Stimulated activated CD8-positive, alpha-beta memory T cell treated with anti-CD3 and anti-CD28 coated beads, Interleukin-12 subunit alpha, Interleukin-12 subunit beta, amount 100 ng/mL, for 1 hour (primary cell): Measurements from ENCODE around the gene PSMB2.
A peak's percentile ranks its signal among the peaks of the same experiment; 100 is the strongest.
"Not testable (repeated sequence)": the region's sequence is repeated elsewhere in the genome, so short reads cannot be mapped to it uniquely, and the experiment has no call there.

ENCODE experiments used
- DNase-seq: peaks from one replicate; pipeline ENCODE4 v3.0.0-alpha.2; 2020; ENCODE audit warnings: low read depth

The PSMB2 gene

DNA sequence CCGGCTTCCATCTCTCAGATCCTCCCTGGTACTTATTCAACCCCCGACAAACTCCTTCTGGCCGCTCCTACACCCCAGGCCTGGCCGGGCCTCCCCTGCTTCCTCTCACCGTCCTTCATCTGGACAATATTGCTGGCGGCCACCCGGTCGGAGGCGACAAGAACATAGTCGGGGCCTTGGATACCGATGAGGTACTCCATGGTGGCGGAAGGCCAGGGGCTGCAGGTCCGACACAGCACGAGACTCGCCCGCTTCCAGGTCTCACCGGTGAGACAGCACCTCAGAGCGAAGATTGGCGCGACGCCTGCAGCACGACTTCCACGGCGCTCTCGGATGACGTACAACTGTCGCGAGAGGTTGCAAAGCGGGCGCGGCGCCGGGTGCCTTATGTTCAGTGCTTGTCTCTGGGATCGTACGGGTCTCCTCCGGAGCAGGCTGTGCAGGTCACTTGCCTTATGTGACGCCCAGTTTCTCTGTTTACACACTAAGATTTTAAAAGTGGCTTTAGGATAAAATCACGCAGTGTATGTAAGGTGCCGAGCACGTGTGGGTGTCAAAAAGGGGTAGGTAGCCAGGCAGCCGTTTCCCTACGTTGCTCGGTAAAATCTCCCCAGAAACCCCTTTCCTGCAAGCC is at the start of gene PSMB2:
TSS of gene PSMB2 (minus strand) at position 294 of the 634 bp plus-strand sequence. CDS start at position 200, 94 bp downstream.
- peak; percentile 96 for DNase-seq

DNA sequence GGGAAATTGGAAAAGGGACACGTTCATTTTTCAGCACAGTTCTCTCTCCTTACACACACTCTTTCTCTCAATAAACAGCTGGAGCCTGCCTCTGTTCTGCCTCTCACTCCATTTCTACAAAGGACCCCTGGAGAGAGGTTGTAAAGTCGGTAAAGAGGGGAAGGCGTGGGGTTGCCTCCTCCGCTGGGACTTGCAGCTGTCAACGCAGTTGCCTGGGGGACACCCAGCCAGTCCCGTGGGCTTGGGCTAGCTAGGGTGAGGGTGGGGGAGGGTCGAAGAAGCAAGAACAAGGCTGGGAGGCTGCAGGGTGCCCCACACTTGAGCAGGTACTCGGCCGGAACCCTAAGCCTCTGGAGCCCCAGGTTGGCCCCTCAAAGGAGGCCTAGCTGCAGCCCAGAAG is 49.8 kb upstream of the PSMB2 start:
- no peak for DNase-seq

DNA sequence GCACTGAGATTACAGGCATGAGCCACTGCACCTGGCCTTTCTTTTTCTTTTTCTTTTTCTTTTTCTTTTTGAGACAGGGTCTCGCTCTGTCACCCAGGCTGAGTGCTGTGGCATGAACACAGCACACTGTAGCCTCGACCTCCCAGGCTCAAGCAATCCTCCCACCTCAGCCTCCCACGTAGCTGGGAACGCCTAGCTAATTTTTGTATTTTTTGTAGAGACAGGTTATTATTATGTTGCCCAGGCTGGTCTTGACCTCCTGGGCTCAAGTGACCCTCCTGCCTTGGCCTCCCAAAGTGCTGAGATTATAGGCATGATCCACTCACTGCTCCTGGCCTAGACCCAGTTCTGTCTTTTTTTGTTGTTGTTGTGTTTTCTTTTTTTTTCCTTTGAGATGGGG is 48.8 kb upstream of the PSMB2 start:
- not testable (repeated sequence) for DNase-seq

DNA sequence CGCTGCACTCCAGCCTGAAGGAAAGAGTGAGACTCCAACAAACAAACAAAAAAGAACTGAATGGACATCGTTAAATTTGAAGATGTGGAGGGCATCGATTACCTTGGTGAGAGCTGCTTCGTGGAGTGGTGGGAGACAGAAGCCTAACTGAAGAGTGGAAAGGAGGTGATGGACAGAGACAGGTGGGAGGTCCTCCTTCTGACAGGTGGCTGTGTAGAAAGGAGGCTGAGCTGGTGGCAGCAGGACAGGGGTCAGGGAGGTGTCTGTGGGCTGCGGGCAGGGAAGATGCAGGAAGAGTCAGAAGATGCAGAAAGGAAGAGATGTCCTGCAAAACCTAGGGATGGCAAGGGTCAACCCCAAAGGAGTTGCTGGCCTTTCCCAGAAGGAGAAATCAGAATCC is 46.8 kb upstream of the PSMB2 start:
- DNase-seq, result no peak

DNA sequence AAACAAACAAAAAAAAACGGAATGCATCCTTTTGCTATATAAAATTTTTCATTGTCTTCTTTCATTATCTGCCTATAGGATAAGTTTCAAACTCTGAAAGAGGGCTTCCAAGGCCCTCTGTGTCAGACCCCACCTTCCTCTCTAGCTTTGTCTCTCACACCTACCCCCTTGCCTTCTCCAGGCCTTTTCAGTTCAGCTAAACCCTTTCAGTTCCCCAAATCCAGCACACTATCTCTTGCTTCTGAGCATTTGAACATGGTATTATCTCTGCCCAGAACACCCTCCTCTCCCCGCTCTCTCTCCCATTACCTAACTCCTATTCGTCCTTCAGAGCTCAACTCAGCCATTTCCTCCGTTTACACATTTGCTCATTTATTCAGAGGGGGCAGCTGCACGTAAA is 41.7 kb upstream of the PSMB2 start:
- no peak for DNase-seq

DNA sequence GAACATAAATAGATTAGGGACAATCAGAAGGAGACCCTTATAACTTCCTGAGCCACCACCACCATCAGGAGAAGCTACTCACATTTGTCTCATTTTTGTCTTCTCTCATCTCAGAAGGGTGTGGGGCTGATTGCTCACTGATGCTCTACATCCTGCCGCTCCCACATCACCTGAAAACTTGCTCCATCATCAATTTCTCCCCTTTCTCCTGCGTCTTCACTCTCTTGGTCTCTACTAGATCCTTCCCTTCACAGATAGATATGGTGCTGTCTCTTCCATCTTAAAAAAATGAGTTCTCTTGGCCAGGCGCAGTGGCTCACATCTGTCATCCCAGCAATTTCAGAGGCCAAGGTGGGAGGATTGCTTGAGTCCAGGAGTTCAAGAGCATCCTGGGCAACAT is 38.9 kb upstream of the PSMB2 start:
- DNase-seq, result no peak

DNA sequence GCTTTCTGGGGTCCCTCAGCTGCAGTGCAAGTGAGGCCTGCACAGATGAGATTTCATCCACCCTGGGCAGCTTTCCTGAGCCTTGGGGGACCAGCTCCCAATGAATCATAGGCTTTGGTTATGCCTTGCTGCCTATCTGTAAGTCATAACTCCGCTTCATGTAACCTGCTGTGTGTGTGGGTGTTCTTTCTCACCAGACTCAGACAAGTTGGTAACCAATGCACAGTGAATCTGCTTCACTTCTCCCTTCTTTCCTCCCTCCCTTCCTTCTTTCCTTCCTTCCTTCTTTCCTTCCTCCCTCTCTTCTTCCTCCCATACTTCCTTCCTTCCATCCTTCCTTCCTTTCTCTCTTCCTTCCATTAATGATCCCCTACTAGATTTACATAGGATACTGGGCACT is 34.4 kb upstream of the PSMB2 start:
- no peak for DNase-seq

DNA sequence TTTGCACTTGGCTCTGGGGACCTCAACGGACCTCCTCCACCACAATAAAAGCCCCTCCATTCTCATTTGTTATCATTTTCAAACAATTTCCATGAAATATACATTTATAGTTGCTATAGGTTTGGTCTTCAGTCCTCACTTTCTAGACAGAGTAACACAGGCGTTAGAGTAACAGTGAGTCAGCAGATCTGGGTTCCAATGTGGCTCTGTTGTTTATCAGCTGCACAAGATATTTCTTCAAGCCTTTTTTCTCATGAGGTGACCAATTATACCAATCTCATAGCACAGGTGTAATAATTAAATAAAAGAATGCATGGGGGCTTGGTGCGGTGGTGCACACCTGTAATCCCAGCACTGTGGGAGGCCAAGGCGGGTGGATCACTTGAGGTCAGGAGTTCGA is 32.8 kb upstream of the PSMB2 start:
- no peak for DNase-seq

DNA sequence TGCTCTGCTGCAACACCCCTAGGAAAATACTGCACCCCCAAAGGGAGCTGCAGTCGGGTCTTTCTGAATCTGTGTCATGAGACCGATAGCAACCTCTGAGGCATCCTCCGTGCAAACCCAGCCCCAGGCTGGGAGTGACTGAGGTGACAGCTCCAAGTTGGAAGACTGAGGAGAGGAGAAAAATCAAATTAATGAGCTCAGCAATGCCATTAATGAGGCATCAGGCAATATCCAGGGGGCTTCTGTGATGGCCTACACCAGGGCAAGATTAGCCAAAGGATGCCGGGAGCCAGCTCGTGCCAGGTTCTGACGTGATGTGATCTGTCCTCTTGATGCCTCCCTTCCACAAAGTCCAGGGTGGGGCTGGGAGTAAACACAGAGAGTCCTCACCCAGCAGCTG is 30.8 kb upstream of the PSMB2 start:
- no peak for DNase-seq

DNA sequence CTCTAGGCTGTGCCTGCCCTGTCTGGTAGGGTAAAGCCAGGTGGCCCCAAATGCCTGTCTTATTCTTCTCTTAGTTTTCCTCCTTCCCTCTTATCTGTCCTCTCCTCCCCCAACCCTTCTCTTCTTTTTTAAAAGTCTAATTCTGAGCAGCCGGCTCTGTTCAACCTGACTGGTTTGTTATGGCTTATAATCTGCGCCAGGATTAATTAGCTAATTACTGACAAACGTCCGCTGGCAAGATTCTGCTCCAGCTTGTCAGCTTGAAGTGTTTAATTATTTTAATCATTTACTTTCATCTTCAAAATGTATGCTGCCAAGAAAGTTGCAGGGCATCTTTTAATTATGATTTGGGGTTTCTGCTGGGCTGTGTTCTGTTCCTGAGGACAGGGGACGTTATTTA is 27.2 kb upstream of the PSMB2 start:
- DNase-seq, result no peak

DNA sequence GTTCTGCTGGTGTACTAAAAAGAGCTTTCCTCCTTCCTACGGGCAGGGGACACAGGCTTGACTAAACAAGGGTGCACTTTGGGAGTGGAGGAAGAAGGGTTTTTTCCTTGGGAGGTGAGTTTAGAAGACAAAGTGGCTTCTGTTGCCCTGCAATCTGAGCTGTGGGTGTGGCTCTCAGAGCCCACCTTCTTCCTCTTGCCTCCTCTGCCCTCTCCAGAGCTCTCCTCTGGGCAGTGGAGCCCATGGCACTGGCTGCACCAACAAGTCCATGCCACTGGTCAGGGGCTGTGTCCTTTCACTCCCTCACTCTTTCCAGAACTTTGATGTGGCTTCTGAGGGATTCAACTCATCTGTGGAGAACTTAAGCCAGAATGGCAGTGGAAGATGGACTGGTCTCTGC is 25.6 kb upstream of the PSMB2 start:
- DNase-seq, result no peak

DNA sequence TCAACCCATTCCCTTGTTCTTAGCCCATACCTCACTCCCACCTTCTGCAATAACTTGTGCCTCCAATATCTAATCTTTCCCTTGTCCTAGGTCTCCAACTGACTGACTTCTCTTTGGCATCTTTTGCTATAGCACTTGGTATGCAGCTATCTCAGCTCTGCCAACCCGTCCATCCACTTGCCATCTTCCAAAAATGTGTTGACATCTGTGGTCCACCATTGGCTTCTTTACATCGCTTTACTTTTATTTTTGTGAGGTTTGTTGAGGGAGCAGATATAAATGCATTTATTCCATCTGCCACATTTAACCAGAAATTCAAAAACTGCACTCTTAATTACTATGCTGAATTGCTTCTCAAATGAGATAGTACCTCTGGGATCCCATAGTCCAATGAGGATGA is 24.9 kb upstream of the PSMB2 start:
- DNase-seq, result no peak

DNA sequence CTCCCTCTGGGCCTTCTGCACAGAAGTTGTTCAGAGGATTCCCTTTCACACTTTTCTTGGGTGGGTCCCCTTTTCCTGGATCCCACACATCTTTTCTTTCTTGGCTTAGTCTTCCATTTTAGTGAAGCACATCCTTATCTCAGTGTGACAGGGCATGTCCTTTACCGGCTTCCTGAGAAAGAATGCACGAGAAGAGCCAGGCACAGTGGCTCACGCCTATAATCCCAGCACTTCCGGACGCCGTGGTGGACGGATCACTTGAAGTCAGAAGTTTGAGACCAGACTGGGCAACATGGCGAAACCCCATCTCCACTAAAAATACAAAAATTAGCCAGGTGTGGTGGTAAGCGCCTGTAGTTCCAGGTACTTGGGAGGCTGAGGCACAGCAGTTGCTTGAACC is 22.1 kb upstream of the PSMB2 start:
- DNase-seq, result no peak

DNA sequence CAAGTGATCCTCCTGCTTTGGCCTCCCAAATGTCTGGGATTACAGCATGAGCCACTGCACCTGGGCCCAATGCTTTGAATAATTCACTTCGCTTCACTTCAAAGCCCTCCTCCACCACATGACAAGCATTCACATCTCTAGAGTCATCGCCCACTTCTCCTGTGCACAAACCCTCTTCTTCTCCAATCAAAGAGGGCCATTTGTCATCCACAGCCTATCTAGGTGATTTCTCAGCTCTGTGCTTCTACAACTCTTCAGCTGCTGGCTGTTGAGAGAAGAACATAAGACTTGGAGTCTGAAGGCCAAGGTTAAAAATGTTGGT is 20.1 kb upstream of the PSMB2 start:
- no peak for DNase-seq

DNA sequence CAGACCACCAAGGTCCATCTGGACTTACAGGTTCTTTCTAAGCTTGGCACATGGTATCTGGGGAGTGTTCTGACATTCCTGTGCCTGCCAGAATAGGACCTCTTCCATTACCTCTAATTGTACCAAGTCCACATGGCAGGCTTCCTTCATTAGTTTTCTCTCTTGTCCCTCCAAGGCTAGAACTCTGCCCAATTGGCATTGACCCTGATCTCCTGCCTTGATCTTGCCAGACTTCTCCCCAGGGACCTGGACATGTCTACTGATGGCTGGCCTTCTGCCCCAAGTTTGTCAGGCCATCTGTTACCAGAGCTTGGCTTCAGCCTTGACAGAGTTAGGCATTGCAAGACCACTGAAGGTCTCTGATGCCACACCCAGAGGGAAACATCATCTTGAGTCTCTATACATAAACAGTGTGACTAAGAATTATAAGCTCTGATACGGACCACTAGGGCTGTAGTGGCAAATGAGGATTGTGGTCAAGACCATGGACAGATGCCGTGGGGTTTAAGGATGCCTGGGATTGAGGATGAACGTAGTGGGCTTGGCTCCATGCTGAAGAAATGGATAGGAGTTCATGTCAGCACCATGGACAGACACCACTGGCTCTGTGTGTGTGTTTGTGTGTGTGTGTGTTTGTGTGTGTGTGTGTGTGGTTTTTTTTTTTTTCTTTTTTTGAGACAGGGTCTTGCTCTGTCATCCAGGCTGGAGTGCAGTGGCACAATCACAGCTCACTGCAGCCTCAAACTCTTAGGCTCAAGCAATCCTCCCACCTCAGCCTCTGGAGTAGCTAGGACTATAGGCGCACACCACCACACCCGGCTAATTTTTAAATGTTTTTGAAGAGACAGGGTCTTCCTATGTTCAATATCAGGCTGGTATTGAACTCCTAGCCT is 19.5 kb upstream of the PSMB2 start:
- no peak for DNase-seq

DNA sequence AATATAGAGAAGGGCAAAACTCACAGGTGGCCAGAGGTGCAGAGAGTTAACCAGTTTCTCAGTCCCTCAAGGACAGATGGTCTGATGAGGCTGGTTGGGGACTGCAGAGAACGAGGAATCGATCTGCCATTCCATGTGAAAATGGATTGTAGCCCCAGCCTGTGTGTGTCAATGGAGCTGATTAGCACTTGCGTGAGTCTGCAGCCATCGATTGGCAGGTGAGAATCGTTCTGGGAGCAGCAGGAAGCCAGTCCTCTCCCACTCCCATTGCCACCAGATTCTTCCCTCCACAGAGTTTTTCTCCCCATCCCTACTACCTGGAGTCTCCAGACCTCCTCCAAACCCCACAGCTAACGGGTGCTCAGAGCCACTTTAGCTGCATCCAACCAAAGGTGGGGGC is 18.3 kb upstream of the PSMB2 start:
- DNase-seq, result no peak

DNA sequence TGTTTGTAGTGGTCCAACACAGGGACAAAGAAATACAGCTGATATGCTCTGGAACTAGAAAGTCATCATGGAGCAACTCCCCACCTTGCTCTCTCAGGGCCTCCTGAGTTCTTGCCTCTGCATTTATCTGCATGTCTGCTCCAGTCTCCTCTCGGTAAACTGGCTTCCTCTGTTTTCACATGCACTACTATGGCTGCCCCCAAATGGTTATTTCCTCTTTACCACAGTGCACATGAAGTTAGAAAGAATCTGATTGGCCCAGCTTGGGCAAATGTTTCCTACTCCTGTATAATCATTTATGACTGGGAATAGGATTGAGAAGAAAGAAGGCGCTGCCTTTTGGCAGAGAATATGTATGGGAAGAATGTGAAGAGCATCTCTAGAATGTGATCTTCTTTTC is 16.5 kb upstream of the PSMB2 start:
- no peak for DNase-seq

DNA sequence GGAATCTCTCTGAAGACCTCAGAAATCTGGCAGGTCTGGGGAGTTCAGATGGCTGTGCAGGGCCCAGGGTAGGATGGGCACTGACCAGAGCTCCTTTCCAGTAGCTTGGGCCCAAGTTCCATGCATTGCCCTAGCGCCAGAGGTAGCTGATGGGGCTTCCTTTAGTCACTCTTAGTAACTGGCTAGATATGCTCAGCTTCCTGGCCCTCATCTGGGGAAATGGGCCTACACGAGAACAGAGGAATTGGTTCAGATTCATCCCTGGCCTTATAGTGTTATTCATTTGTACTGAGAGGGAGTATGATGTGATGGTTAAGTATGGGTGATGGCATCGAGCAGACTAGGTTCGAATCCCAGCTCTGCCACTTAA is 15.5 kb upstream of the PSMB2 start:
- DNase-seq, result no peak

DNA sequence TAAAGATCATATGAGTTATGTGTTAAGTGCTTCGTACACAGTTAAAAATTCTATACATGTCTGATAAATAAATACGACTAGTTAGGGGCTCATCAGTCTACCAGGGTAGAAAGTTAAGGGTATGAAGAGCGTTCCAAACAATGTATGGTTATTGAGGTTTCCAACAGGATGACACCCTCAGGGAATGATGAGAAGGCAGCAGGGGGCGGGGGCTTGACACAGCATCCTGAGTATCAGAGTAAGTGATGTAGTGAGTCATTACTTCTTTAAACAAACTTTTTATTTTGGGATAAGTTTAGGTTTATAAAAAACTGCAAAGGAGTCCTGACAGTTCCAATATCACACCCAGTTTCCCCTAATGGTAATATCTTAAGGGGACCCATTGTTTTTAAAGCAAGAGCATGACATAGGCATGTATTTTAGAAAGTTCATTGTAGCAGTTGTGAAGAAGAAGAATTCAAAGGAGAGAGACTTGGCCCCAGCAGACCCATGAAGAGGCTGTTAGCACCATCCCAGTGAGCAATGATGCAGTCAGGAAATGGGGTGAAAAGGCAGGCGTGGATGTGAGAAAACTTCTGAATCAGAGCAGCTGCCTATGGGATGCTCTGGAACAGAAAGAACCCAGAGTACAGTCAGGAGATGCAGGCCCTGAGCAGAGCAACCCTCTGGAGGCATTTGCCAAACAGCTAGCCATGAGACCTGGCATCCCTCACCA is 15.0 kb upstream of the PSMB2 start:
- no peak for DNase-seq

DNA sequence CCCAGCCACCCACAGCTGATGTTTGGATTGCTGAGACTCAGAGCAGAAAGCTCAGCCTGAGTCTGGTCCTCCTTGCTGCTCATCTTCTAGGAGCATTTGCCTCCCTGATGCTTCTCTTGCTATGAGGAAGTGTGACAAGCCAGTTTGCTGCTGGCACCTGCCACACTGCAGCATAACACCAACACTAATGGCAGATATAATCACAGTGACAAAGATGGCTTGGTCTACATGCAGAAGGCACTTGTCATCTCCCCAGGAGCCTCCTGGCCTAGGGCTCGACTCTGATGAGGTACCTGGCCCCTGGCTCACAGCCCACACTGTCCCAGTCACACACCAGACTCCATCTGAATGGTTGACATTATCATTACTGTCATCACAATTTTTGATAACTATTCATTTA is 13.9 kb upstream of the PSMB2 start:
- no peak for DNase-seq

DNA sequence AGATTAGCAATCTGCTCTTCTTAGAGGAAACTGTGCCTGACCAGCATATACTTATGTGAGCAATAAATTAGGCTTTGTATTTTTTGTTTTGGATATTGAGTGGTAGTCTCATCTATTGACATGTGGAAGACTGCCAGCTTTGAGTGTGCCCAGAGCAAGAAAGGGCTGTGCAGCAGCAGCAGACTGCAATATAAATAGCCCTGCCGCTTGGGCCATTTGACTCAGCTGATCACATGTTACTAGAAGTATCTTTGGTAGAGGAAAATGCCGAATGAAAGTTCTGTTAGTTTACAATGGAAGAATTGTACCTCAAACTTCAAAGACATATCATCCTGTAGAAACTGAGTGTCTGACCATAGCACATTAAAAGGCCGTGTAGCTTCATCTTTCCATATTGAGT is 9.1 kb upstream of the PSMB2 start:
- DNase-seq, result no peak

DNA sequence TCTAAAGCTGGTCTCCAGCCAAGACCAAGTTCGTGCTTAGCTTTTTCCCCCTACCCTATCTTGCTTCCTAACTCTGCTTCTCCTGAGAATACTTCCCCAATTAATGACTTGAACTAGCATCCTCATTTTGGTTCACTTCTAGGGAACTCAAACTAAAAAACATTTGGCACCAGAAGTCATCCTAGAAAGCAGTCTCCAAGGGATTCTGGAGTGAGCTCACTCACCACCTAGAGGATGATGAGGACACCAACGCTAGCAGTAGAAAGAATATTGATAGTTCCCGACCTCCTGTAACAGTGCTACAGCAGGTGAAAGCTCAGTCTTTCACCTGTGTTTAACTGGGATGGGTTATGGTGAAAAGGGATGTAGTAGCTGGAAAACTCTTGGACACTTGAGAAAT is 4.7 kb upstream of the PSMB2 start:
- DNase-seq, result no peak

DNA sequence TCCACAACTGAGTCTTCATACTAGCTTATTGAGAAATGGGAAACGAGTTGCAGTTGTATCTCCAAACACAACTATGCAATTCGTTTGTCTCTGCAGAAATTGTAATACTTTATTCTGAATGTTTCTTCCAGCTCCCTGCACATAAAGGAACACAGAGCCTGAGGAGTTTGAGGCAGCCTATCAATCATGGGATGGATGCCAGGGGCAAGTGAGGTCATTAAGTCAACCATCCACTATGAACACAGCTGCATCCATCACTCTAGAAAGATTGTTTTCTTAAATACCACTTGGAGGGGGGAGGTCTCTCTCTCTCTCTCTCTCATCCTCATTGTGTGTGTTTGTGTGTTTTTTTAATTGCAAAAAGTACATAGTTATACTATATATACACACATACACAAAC is 2.9 kb upstream of the PSMB2 start:
- no peak for DNase-seq
